Measurements from ENCODE around the gene LSAMP. TPM values are rescaled to one million over a fixed set of nuclear protein-coding genes. Genes with fewer than 3 reads are reported as not detected.

Gene LSAMP
- total and polyA plus RNA-seq, 2 experiments from 2014 or later = 4.6 to 6.0 TPM

GRCh38 chr3:116040152-116040551 is 405.1 kb downstream of the LSAMP start:
- no peak for TF ChIP-seq CTCF (IDR thresholded peaks at IDR 0.05; ENCODE audit: low read depth, low read length)
- Histone ChIP-seq H3K27ac (no peak overlapping the region), H3K9me3 (ENCODE audit: low read depth) (no peaks in the 10 kb centered on the region), H3K4me3 (no peak overlapping the region), H3K4me1 (ENCODE audit: low read depth) (peaks cover 11% of the 10 kb centered on the region), H3K27me3 (no peaks in the 10 kb centered on the region), H3K36me3 (no peaks in the 10 kb centered on the region)
- DNase-seq (ENCODE audit: low read depth in 1 of 2, low spot score in 1 of 2) = no peak

- H3K9me3 ChIP-seq (ENCODE audit: low read depth) = no peaks in the 10 kb centered on the region
- TF ChIP-seq CTCF (IDR thresholded peaks at IDR 0.05; ENCODE audit: low read depth, low read length) = no peak
- no peaks in the 10 kb centered on the region for H3K36me3 ChIP-seq
- no peak overlapping the region for H3K4me3 ChIP-seq
- H3K27me3 ChIP-seq = no peaks in the 10 kb centered on the region
- H3K27ac ChIP-seq = no peak overlapping the region
- DNase-seq (ENCODE audit: low read depth in 1 of 2, low spot score in 1 of 2) = no peak
- H3K4me1 ChIP-seq (ENCODE audit: low read depth) = peaks cover 11% of the 10 kb centered on the region
Measured at GRCh38 chr3:116039651-116039985, 405.7 kb downstream of the LSAMP start.

GRCh38 chr3:116038968-116039650 is 406.2 kb downstream of the LSAMP start:
- Histone ChIP-seq H3K4me1 (ENCODE audit: low read depth) (peaks cover 11% of the 10 kb centered on the region), H3K36me3 (no peaks in the 10 kb centered on the region), H3K4me3 (no peak overlapping the region), H3K27ac (no peak overlapping the region), H3K9me3 (ENCODE audit: low read depth) (no peaks in the 10 kb centered on the region), H3K27me3 (no peaks in the 10 kb centered on the region)
- DNase-seq (ENCODE audit: low read depth in 1 of 2, low spot score in 1 of 2) = peak in 1 of 2 donors; percentile 15
- no peak for TF ChIP-seq CTCF (IDR thresholded peaks at IDR 0.05; ENCODE audit: low read depth, low read length)

- H3K4me1 ChIP-seq (ENCODE audit: low read depth) = peaks cover 11% of the 10 kb centered on the region
- no peaks in the 10 kb centered on the region for H3K36me3 ChIP-seq
Measured at GRCh38 chr3:116037954-116038911, 407.1 kb downstream of the LSAMP start.

GRCh38 chr3:116035429-116035828 is 409.9 kb downstream of the LSAMP start:
- Histone ChIP-seq H3K9me3 (ENCODE audit: low read depth) (no peaks in the 10 kb centered on the region), H3K4me3 (no peak overlapping the region), H3K27ac (no peak overlapping the region), H3K36me3 (no peaks in the 10 kb centered on the region), H3K4me1 (ENCODE audit: low read depth) (peaks cover 9% of the 10 kb centered on the region), H3K27me3 (no peaks in the 10 kb centered on the region)
- TF ChIP-seq CTCF (IDR thresholded peaks at IDR 0.05; ENCODE audit: low read depth, low read length) = no peak
- no peak for DNase-seq (ENCODE audit: low read depth in 1 of 2, low spot score in 1 of 2)

More at GRCh38 chr3:116037954-116038911, 407.1 kb downstream of the LSAMP start:
- TF ChIP-seq CTCF (IDR thresholded peaks at IDR 0.05; ENCODE audit: low read depth, low read length) = no peak
- Histone ChIP-seq H3K9me3 (ENCODE audit: low read depth) (no peaks in the 10 kb centered on the region), H3K27me3 (no peaks in the 10 kb centered on the region), H3K27ac (no peak overlapping the region), H3K4me3 (no peak overlapping the region)
- peak; percentile 6 to 30 for DNase-seq (ENCODE audit: low read depth in 1 of 2, low spot score in 1 of 2)
